Measurements from ENCODE around the gene TCERG1L. TPM values are rescaled to one million over a fixed set of nuclear protein-coding genes. Genes with fewer than 3 reads are reported as not detected.

The TCERG1L gene
- total RNA-seq, 2 experiments from 2014 or later = 0.06 TPM; not detected in 1

GRCh38 chr10:131150126-131150525 lies 161.4 kb downstream of the TCERG1L start:
- TF ChIP-seq CTCF (IDR thresholded peaks at IDR 0.05) = no peak
- no peaks in the 10 kb centered on the region for H3K36me3 ChIP-seq (ENCODE audit: insufficient read depth, low read length)
- Mint-ChIP-seq H3K36me3 (ENCODE audit: low read depth) (no peaks in the 10 kb centered on the region), H3K27me3 (no peaks in the 10 kb centered on the region), H3K4me3 (no peak overlapping the region), H3K4me1 (ENCODE audit: low read depth) (no peaks in the 10 kb centered on the region), H3K9me3 (peaks cover 10% of the 10 kb centered on the region), H3K27ac (no peak overlapping the region)
- no peak overlapping the region for H3K4me3 ChIP-seq (ENCODE audit: low read length)
- intact Hi-C loops (cut with DNase I, micrococcal nuclease) = no loop called here
- H3K27ac ChIP-seq (ENCODE audit: low read depth in 1 of 2, low read length in 2 of 2) = no peak overlapping the region
- POLR2A ChIA-PET = no interaction called here
- no peak for ATAC-seq (ENCODE audit: poor library complexity)
- CTCF ChIA-PET = no interaction called here
- H3K4me1 ChIP-seq (ENCODE audit: insufficient read depth, low read length) = no peaks in the 10 kb centered on the region
- peaks cover 6 to 52% of the 10 kb centered on the region in 2 experiments for H3K9me3 ChIP-seq (ENCODE audit: control insufficient read depth in 1 of 2, insufficient read depth in 1 of 2, low read length in 2 of 2)
- H3K27me3 ChIP-seq (ENCODE audit: control insufficient read depth in 1 of 2, insufficient read depth in 2 of 2, low read length in 2 of 2) = no peaks in the 10 kb centered on the region
- no peak for DNase-seq

DNA sequence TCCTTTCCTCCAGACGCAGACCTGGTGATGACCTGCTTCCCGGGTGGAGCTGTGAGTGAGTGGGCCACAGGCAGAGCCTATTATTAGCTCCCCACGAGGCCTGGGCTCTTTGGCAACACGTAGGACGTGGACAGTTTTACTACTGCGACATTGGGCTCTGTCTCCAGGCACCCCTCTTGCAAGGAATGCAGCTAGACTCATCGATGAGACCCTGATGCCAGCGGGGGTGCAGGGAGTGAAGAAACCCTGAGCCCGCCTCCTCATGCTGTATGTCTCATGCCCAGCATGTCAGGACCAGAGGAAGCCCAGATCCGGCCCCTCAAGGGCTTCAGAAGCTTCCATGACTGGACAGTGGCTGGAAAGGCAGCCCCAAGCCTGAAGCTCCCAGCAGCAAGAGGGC lies 161.9 kb downstream of the TCERG1L start:
- Histone ChIP-seq H3K4me3 (ENCODE audit: low read length) (no peak overlapping the region), H3K9me3 (ENCODE audit: control insufficient read depth in 1 of 2, insufficient read depth in 1 of 2, low read length in 2 of 2) (peaks cover 6 to 47% of the 10 kb centered on the region in 2 experiments), H3K27ac (ENCODE audit: low read depth in 1 of 2, low read length in 2 of 2) (no peak overlapping the region), H3K27me3 (ENCODE audit: control insufficient read depth in 1 of 2, insufficient read depth in 2 of 2, low read length in 2 of 2) (no peaks in the 10 kb centered on the region), H3K4me1 (ENCODE audit: insufficient read depth, low read length) (no peaks in the 10 kb centered on the region), H3K36me3 (ENCODE audit: insufficient read depth, low read length) (no peaks in the 10 kb centered on the region)
- no peak for TF ChIP-seq CTCF (IDR thresholded peaks at IDR 0.05)
- intact Hi-C loops (cut with DNase I, micrococcal nuclease) = no loop called here
- Mint-ChIP-seq H3K9me3 (peaks cover 10% of the 10 kb centered on the region), H3K36me3 (ENCODE audit: low read depth) (no peaks in the 10 kb centered on the region), H3K27ac (no peak overlapping the region), H3K27me3 (no peaks in the 10 kb centered on the region), H3K4me1 (ENCODE audit: low read depth) (no peaks in the 10 kb centered on the region), H3K4me3 (no peak overlapping the region)
- ATAC-seq (ENCODE audit: poor library complexity) (no peak), DNase-seq (no peak)
- POLR2A ChIA-PET = no interaction called here
- CTCF ChIA-PET = no interaction called here

DNA sequence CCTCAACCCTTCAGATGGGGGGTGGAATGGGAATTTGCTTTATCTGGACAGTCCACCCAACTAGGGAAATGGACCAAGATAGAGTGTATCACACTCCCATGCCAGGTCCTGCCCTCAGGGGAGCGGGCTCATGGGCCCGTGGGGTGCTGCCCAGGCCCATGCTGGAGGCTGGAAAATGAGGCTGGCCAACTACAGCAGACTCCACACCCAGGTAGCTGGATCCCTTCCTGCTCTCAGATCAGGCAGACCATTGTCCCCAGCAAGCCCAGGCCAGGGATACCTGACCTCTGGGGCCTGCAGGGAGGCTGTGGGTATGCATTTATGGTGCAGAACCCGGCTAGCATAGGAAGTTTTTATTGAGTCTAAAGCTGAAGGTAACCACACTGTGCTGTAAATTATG lies 162.4 kb downstream of the TCERG1L start:
- CTCF ChIA-PET = no interaction called here
- no peak for TF ChIP-seq CTCF (IDR thresholded peaks at IDR 0.05)
- H3K27me3 ChIP-seq (ENCODE audit: control insufficient read depth in 1 of 2, insufficient read depth in 2 of 2, low read length in 2 of 2) = no peaks in the 10 kb centered on the region
- H3K4me1 Mint-ChIP-seq (ENCODE audit: low read depth) = no peaks in the 10 kb centered on the region
- H3K27ac Mint-ChIP-seq = no peak overlapping the region
- ATAC-seq (ENCODE audit: poor library complexity) (no peak), DNase-seq (no peak)
- H3K4me1 ChIP-seq (ENCODE audit: insufficient read depth, low read length) = no peaks in the 10 kb centered on the region
- H3K36me3 Mint-ChIP-seq (ENCODE audit: low read depth) = no peaks in the 10 kb centered on the region
- H3K9me3 Mint-ChIP-seq = peaks cover 10% of the 10 kb centered on the region
- no peak overlapping the region for H3K4me3 ChIP-seq (ENCODE audit: low read length)
- H3K27me3 Mint-ChIP-seq = no peaks in the 10 kb centered on the region
- no peak overlapping the region for H3K4me3 Mint-ChIP-seq
- intact Hi-C loops (cut with DNase I, micrococcal nuclease) = no loop called here
- H3K27ac ChIP-seq (ENCODE audit: low read depth in 1 of 2, low read length in 2 of 2) = no peak overlapping the region
- peaks cover 6 to 43% of the 10 kb centered on the region in 2 experiments for H3K9me3 ChIP-seq (ENCODE audit: control insufficient read depth in 1 of 2, insufficient read depth in 1 of 2, low read length in 2 of 2)
- H3K36me3 ChIP-seq (ENCODE audit: insufficient read depth, low read length) = no peaks in the 10 kb centered on the region
- POLR2A ChIA-PET = no interaction called here

Data from CD4-positive, alpha-beta T cell (primary cell).